DOHH2 (cell line): Measurements from ENCODE around the gene NUTM1.
A peak's percentile ranks its signal among the peaks of the same experiment; 100 is the strongest.

Experiments used
- H3F3A ChIP-seq: fragments of 200-600 bp; sonication (generic), shearing (Covaris generic); 2 replicates; pipeline ENCODE4 v1.6.0; 2016; ENCODE audit warnings: antibody characterized with exemption, mild to moderate bottlenecking; ENCODE audit not compliant: control insufficient read depth, insufficient read depth
- H3K27ac ChIP-seq: fragments of 200-600 bp; sonication (generic); 2 replicates; pipeline ENCODE4 v1.5.1; 2014; ENCODE audit warnings: low read depth, mild to moderate bottlenecking, low read length, moderate library complexity
- H3K27me3 ChIP-seq: fragments of 200-600 bp; sonication (generic); 2 replicates; pipeline ENCODE4 v1.6.1; 2014; ENCODE audit warnings: mild to moderate bottlenecking, low read length, mixed read lengths; ENCODE audit not compliant: control insufficient read depth
- H3K36me3 ChIP-seq: fragments of 200-600 bp; sonication (generic); 2 replicates; pipeline ENCODE4 v1.6.1; 2014; ENCODE audit warnings: mild to moderate bottlenecking, low read length, moderate library complexity, mixed read lengths; ENCODE audit not compliant: control insufficient read depth
- H3K4me1 ChIP-seq: fragments of 200-600 bp; sonication (generic); 2 replicates; pipeline ENCODE4 v1.6.1; 2014; ENCODE audit warnings: mild to moderate bottlenecking, low read length, mixed read lengths; ENCODE audit not compliant: control insufficient read depth
- H3K4me2 ChIP-seq: fragments of 200-600 bp; sonication (generic); 2 replicates; pipeline ENCODE4 v1.6.0; 2014; ENCODE audit warnings: mild to moderate bottlenecking, low read length, moderate library complexity
- H3K4me3 ChIP-seq: fragments of 200-600 bp; sonication (generic); 2 replicates; pipeline ENCODE4 v1.5.1; 2014; ENCODE audit warnings: mild to moderate bottlenecking, low read length, mixed read lengths
- H3K79me2 ChIP-seq: fragments of 200-600 bp; sonication (generic); 2 replicates; pipeline ENCODE4 v1.6.1; 2014; ENCODE audit warnings: mild to moderate bottlenecking, low read length, mixed read lengths; ENCODE audit not compliant: control insufficient read depth
- H3K9me2 ChIP-seq: fragments of 200-600 bp; sonication (generic); replicated peaks from 2 replicates; pipeline ENCODE4 v1.6.1; 2014; ENCODE audit warnings: mild to moderate bottlenecking, low read length, mixed read lengths; ENCODE audit not compliant: control insufficient read depth
- H3K9me3 ChIP-seq: fragments of 200-600 bp; sonication (generic); 2 replicates; pipeline ENCODE4 v1.6.1; 2014; ENCODE audit warnings: antibody characterized with exemption, low read length, mixed read lengths; ENCODE audit not compliant: control insufficient read depth, insufficient read depth
- H4K20me1 ChIP-seq: fragments of 200-600 bp; sonication (generic); 2 replicates; pipeline ENCODE4 v1.6.0; 2014; ENCODE audit warnings: low read depth, mild to moderate bottlenecking, antibody characterized with exemption, low read length, moderate library complexity; ENCODE audit not compliant: control insufficient read depth, insufficient read depth
- EZH2phosphoT487 ChIP-seq: fragments of 200-600 bp; sonication (generic); IDR thresholded peaks from 2 replicates; pipeline ENCODE4 v1.6.1; 2017; ENCODE audit warnings: borderline replicate concordance, mild to moderate bottlenecking, antibody characterized with exemption, low read length, moderate library complexity, mixed read lengths
- TF ChIP-seq, protein P1 (sequence below): fragments of 200-600 bp; sonication (generic); IDR thresholded peaks from one replicate; pipeline ENCODE4 v1.5.1; 2014; ENCODE audit warnings: antibody characterized with exemption, mild to moderate bottlenecking, low read depth, low read length; ENCODE audit not compliant: poor library complexity, severe bottlenecking

The NUTM1 gene

DNA sequence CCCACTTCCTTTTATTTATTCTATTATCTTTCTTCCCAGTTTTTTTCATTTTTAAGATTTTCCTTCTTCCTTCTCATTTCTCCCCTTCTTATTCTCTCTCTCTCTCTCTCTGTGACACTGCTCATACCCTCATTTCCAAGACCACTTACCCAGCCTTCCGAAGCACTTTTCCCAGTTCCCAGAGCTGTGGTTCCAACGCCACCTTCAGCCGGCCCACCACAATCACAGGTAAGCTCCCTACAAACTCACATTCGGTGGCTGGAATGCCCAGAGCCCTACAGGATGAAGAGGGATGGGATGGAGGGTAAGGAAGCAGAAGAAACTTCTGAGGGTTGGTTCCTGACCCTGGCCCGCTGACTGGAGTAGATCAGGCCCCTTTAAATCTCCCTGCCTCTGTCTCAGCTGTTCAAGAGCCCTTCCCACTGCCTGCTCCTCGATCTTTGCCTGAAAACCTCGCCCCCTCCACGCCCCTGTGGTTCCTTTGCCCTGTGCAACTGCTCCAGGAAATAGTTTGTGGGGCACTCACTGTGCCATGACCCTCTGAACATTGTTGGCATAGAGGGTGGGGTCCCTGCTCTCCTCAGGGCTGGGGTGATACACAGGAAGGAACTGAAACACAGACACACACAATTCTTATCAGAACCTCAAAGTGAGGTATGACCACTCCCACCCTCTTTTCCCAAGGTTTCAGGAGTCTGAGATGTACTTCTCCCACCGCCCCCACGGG, 19.1 kb downstream of the NUTM1 start:
- TF ChIP-seq EZH2phosphoT487: no peak
- TF ChIP-seq, protein P1, sequence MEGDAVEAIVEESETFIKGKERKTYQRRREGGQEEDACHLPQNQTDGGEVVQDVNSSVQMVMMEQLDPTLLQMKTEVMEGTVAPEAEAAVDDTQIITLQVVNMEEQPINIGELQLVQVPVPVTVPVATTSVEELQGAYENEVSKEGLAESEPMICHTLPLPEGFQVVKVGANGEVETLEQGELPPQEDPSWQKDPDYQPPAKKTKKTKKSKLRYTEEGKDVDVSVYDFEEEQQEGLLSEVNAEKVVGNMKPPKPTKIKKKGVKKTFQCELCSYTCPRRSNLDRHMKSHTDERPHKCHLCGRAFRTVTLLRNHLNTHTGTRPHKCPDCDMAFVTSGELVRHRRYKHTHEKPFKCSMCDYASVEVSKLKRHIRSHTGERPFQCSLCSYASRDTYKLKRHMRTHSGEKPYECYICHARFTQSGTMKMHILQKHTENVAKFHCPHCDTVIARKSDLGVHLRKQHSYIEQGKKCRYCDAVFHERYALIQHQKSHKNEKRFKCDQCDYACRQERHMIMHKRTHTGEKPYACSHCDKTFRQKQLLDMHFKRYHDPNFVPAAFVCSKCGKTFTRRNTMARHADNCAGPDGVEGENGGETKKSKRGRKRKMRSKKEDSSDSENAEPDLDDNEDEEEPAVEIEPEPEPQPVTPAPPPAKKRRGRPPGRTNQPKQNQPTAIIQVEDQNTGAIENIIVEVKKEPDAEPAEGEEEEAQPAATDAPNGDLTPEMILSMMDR: no peak
- H3K4me3 ChIP-seq: no peak overlapping the region
- 0 out of 2 replicates have a peak, but pooled peaks cover 4% of the 10 kb centered on the region for H4K20me1 ChIP-seq
- H3K27me3 ChIP-seq: no peaks in the 10 kb centered on the region
- H3K79me2 ChIP-seq: peaks cover 23% of the 10 kb centered on the region
- H3K4me2 ChIP-seq: no peak overlapping the region
- no peaks in the 10 kb centered on the region for H3K9me2 ChIP-seq
- no peaks in the 10 kb centered on the region for H3K9me3 ChIP-seq
- peaks cover 43% of the 10 kb centered on the region for H3K36me3 ChIP-seq
- H3K4me1 ChIP-seq: peaks cover 12% of the 10 kb centered on the region
- H3F3A ChIP-seq: no peaks in the 10 kb centered on the region
- H3K27ac ChIP-seq: no peak overlapping the region

DNA sequence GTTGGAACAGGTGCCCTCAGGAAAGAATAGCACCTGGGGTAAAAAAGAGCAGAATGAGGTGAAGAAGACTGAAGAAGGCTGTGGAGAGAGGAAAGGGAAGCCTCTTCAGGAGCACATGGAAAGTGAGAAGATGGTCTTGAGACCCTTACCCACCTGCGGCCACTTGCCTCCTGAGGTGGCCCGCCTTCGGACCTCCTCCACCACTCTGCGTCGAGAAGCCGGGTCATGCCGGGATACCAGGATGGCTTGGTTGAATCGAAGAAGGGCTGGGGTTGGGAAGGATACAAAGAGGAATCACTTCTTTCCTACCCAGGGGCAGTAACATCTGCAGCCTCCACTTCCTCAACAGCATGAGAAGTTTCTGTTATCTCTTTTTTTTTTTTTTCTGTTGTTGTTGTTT, 20.9 kb downstream of the NUTM1 start:
- Histone ChIP-seq H3K4me1 (peaks cover 26% of the 10 kb centered on the region), H3K27ac (no peak overlapping the region), H3K4me3 (no peak overlapping the region), H3K79me2 (peaks cover 23% of the 10 kb centered on the region), H3K4me2 (no peak overlapping the region), H3K9me3 (no peaks in the 10 kb centered on the region), H3K27me3 (no peaks in the 10 kb centered on the region), H3F3A (peaks cover 4% of the 10 kb centered on the region; the same call in 1 of the 2 replicates), H4K20me1 (0 out of 2 replicates have a peak, but pooled peaks cover 4% of the 10 kb centered on the region), H3K9me2 (no peaks in the 10 kb centered on the region), H3K36me3 (peaks cover 40% of the 10 kb centered on the region)
- no peak for TF ChIP-seq EZH2phosphoT487
- TF ChIP-seq, protein P1: no peak

DNA sequence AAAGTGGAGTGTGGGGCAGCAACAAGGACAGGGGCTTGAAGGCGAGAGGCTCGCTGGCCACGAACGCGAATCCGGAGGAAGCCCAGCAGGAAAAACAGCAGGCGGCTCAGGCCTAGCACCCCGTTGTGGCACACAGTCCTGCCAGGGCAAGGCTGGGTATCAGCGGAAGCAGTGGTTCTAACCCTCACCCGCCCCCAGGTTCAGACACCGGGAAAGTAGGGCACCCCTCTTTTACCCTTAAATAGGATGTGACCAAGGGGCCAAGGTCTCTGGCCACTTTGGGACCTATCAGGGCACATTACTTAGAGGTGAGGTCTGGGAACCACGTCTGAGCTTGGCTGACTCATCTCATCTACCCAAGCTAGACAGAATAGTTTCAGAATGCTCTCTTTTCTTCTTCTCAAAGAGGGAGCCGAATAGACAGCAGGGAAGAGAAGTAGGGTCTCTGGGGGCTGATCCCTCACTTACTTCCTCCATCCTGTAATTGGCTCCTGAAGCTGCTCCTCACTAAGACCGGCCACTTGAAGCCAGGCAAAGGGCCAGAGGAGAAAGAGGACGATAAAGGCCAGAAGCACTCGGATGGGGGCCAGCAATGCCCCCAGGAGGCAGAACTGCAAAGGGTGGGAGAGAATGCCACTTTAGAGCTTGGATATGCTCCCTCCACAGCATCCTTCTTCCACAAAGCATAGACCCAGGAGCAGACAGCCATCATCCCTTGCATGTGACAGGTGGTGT, 22.1 kb downstream of the NUTM1 start:
- Histone ChIP-seq H3K9me2 (no peaks in the 10 kb centered on the region), H3K79me2 (peaks cover 23% of the 10 kb centered on the region), H3K36me3 (peaks cover 38% of the 10 kb centered on the region), H3F3A (peaks cover 16% of the 10 kb centered on the region), H3K9me3 (no peaks in the 10 kb centered on the region), H3K4me2 (peak overlapping the region; percentile 97), H3K27ac (no peak overlapping the region), H3K4me1 (peaks cover 38% of the 10 kb centered on the region), H3K4me3 (peak overlapping the region; percentile 87), H4K20me1 (0 out of 2 replicates have a peak, but pooled peaks cover 4% of the 10 kb centered on the region), H3K27me3 (no peaks in the 10 kb centered on the region)
- no peak for TF ChIP-seq EZH2phosphoT487
- TF ChIP-seq, protein P1: no peak
